ENCODE measurements around the gene TTC39C.

GRCh38 chr18:24048261-24048660, 33.7 kb downstream of the TTC39C start:
- TF ChIP-seq, protein P1, sequence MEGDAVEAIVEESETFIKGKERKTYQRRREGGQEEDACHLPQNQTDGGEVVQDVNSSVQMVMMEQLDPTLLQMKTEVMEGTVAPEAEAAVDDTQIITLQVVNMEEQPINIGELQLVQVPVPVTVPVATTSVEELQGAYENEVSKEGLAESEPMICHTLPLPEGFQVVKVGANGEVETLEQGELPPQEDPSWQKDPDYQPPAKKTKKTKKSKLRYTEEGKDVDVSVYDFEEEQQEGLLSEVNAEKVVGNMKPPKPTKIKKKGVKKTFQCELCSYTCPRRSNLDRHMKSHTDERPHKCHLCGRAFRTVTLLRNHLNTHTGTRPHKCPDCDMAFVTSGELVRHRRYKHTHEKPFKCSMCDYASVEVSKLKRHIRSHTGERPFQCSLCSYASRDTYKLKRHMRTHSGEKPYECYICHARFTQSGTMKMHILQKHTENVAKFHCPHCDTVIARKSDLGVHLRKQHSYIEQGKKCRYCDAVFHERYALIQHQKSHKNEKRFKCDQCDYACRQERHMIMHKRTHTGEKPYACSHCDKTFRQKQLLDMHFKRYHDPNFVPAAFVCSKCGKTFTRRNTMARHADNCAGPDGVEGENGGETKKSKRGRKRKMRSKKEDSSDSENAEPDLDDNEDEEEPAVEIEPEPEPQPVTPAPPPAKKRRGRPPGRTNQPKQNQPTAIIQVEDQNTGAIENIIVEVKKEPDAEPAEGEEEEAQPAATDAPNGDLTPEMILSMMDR (IDR thresholded peaks at IDR 0.05; ENCODE audit: borderline replicate concordance, extremely low read depth, low read length, poor library complexity, severe bottlenecking) = no peak
- no peak for TF ChIP-seq EZH2 (IDR thresholded peaks at IDR 0.05; ENCODE audit: borderline replicate concordance, low read depth, low read length, severe bottlenecking)

Measured in DND-41 (cell line).